HEK293 (cell line): ENCODE data around the gene SRGN.

Experiments used
- CTCF ChIA-PET: fragments of 350-600 bp; formaldehyde crosslinking; extraction: SDS; loops from one replicate; lab custom pipeline; 2021; ENCODE audit warnings: antibody characterized with exemption; lab: Yijun Ruan, JAX
- POLR2A ChIA-PET: fragments of 300-600 bp; formaldehyde crosslinking; extraction: SDS; loops from one replicate; lab custom pipeline; 2020; ENCODE audit warnings: antibody characterized with exemption, inconsistent platforms; lab: Yijun Ruan, JAX
- H3K27ac ChIP-seq: fragments of 200-500 bp; sonication (Bioruptor generic); 2 replicates; pipeline ENCODE4 v1.5.1; 2014; ENCODE audit warnings: low read depth, low read length, control low read depth, inconsistent platforms; ENCODE audit errors: extremely low read depth
- H3K36me3 ChIP-seq, 2 experiments: fragments of 200-500 bp in 1 of 2; sonication (Bioruptor generic) in 1 of 2; 1 replicate in 1 of 2; 2 replicates in 1 of 2; pipeline ENCODE4 v1.5.1; 2014 to 2017; ENCODE audit warnings: inconsistent platforms in 2 of 2, low read length in 2 of 2; ENCODE audit not compliant: control insufficient read depth in 2 of 2, insufficient read depth in 1 of 2
- H3K4me1 ChIP-seq: fragments of 200-500 bp; sonication (Bioruptor generic); 2 replicates; pipeline ENCODE4 v1.5.1; 2014; ENCODE audit warnings: mild to moderate bottlenecking, low read length, inconsistent platforms; ENCODE audit not compliant: control insufficient read depth, insufficient read depth
- H3K4me3 ChIP-seq: 2 replicates; pipeline ENCODE4 v1.5.1; 2011; ENCODE audit warnings: low read depth, mild to moderate bottlenecking, control low read depth, low read length, moderate library complexity
- H3K9me3 ChIP-seq: fragments of 200-500 bp; sonication (Bioruptor generic); 2 replicates; pipeline ENCODE4 v1.5.1; 2014; ENCODE audit warnings: low read depth, low read length, inconsistent platforms; ENCODE audit not compliant: control insufficient read depth, insufficient read depth
- BCL11B ChIP-seq: fragments of 450-650 bp; formaldehyde crosslinking; IDR thresholded peaks from 2 replicates; pipeline ENCODE4 v1.5.1; 2016; ENCODE audit warnings: low read depth, missing biosample characterization, missing genetic modification characterization
- GFI1B ChIP-seq: fragments of 450-650 bp; formaldehyde crosslinking; IDR thresholded peaks from 2 replicates; pipeline ENCODE4 v1.5.1; 2016; ENCODE audit warnings: missing biosample characterization, missing genetic modification characterization
- SETDB1 ChIP-seq: IDR thresholded peaks from one replicate; pipeline ENCODE4 v1.6.1; 2017; ENCODE audit warnings: mild to moderate bottlenecking, low read length, moderate library complexity, mixed read lengths; ENCODE audit not compliant: insufficient read length
- ZNF140 ChIP-seq: fragments of 450-650 bp; formaldehyde crosslinking; IDR thresholded peaks from 2 replicates; pipeline ENCODE4 v1.5.1; 2016; ENCODE audit warnings: missing biosample characterization, missing genetic modification characterization
- ZNF350 ChIP-seq: fragments of 450-650 bp; formaldehyde crosslinking; IDR thresholded peaks from 2 replicates; pipeline ENCODE4 v1.5.0; 2017; ENCODE audit warnings: missing biosample characterization, mild to moderate bottlenecking, missing genetic modification characterization
- ZNF48 ChIP-seq: fragments of 450-650 bp; formaldehyde crosslinking; IDR thresholded peaks from 2 replicates; pipeline ENCODE4 v1.5.1; 2016; ENCODE audit warnings: missing biosample characterization, missing genetic modification characterization
- ZNF560 ChIP-seq: fragments of 450-650 bp; formaldehyde crosslinking; IDR thresholded peaks from 2 replicates; pipeline ENCODE4 v1.5.1; 2017; ENCODE audit warnings: missing biosample characterization, missing genetic modification characterization, borderline replicate concordance
- ZNF585B ChIP-seq: fragments of 450-650 bp; formaldehyde crosslinking; IDR thresholded peaks from 2 replicates; pipeline ENCODE4 v1.5.1; 2016; ENCODE audit warnings: missing biosample characterization, missing genetic modification characterization
- ZNF677 ChIP-seq: fragments of 450-650 bp; IDR thresholded peaks from 2 replicates; pipeline ENCODE4 v1.5.0; 2018; ENCODE audit warnings: missing biosample characterization, mild to moderate bottlenecking, missing genetic modification characterization, moderate library complexity
- TF ChIP-seq, protein P1 (sequence below): fragments of 450-650 bp; formaldehyde crosslinking; IDR thresholded peaks from 2 replicates; pipeline ENCODE4 v1.5.1; 2016; ENCODE audit warnings: missing biosample characterization, missing genetic modification characterization
- TF ChIP-seq, protein P2 (sequence below): fragments of 450-650 bp; formaldehyde crosslinking; IDR thresholded peaks from 2 replicates; pipeline ENCODE4 v1.5.1; 2017; ENCODE audit warnings: missing biosample characterization, missing genetic modification characterization
- TF ChIP-seq, protein P3 (sequence below): fragments of 450-650 bp; formaldehyde crosslinking; conservative IDR thresholded peaks from 2 replicates; pipeline ENCODE4 v1.5.1; 2016; ENCODE audit warnings: low read depth, missing biosample characterization, missing genetic modification characterization
- TF ChIP-seq, protein P4 (sequence below): fragments of 450-650 bp; formaldehyde crosslinking; IDR thresholded peaks from 2 replicates; pipeline ENCODE4 v1.5.1; 2016; ENCODE audit warnings: missing biosample characterization, missing genetic modification characterization
- TF ChIP-seq, protein P5 (sequence below): fragments of 450-650 bp; formaldehyde crosslinking; IDR thresholded peaks from 2 replicates; pipeline ENCODE4 v1.5.1; 2016; ENCODE audit warnings: missing biosample characterization, missing genetic modification characterization

The SRGN gene

DNA sequence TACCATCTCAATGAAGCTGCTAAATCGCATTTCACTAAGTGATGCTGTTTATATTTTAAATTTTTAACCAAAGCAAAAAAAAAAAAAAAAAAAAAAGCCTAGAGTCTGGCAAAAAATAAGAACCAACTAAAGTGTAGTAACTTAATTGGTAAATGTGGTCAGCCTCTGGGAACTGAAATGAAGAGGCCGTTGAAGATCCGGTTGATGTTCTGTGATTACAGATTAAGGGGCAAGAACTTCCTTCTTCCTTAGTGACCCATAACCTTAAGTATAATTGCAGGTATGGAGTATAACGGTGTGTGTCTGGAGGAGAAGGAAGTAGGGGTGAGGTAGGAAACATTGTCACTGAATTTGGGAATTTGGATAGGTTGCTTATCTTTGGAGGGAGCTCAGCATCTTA, 7.7 kb upstream of the SRGN start:
- POLR2A ChIA-PET, result interaction anchor here (0.7 kb wide), 1 partner anchor 328 kb away, joined by 5 read pairs; no protein-coding TSS in a partner anchor
- TF ChIP-seq, protein P1, sequence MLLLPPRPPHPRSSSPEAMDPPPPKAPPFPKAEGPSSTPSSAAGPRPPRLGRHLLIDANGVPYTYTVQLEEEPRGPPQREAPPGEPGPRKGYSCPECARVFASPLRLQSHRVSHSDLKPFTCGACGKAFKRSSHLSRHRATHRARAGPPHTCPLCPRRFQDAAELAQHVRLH (tag by site-specific recombination), result no peak
- TF ChIP-seq ZNF677, result no peak
- TF ChIP-seq SETDB1, result no peak
- no peak for TF ChIP-seq GFI1B (tag by site-specific recombination)
- TF ChIP-seq, protein P2, sequence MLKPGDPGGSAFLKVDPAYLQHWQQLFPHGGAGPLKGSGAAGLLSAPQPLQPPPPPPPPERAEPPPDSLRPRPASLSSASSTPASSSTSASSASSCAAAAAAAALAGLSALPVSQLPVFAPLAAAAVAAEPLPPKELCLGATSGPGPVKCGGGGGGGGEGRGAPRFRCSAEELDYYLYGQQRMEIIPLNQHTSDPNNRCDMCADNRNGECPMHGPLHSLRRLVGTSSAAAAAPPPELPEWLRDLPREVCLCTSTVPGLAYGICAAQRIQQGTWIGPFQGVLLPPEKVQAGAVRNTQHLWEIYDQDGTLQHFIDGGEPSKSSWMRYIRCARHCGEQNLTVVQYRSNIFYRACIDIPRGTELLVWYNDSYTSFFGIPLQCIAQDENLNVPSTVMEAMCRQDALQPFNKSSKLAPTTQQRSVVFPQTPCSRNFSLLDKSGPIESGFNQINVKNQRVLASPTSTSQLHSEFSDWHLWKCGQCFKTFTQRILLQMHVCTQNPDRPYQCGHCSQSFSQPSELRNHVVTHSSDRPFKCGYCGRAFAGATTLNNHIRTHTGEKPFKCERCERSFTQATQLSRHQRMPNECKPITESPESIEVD (tag by site-specific recombination), result no peak
- TF ChIP-seq ZNF350 (tag by site-specific recombination), result no peak
- no peaks in the 10 kb centered on the region for H3K4me1 ChIP-seq
- no peaks in the 10 kb centered on the region for H3K36me3 ChIP-seq
- CTCF ChIA-PET, result interaction anchor here (1.0 kb wide), 1 partner anchor 313 kb away, joined by 3 read pairs; no protein-coding TSS in a partner anchor
- H3K9me3 ChIP-seq, result no peaks in the 10 kb centered on the region
- no peak overlapping the region for H3K27ac ChIP-seq
- no peak overlapping the region for H3K4me3 ChIP-seq

DNA sequence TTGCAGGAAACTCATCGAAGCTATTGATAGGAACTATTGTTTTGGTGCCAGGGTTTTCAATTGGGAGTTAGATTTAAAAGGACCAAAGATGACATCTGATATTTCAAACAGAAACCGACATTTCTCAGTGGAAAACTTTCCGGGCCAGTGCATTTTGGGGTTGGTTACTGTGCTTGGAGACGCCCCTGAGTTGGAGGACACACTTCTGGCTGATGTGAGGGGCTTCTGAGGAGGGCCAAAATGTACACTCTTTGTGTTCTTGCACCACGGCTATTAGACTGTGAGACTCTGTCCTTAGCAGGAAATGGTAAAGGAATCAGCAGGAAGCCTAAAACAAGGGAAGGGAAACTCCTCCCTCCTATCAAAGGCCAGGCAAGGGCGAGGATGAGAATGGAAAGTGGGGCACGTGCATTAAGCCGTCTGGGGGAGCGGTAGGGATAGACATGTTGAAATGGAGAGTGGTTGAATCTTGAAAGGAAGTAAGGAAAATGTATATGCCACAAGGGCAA, 1.8 kb upstream of the SRGN start:
- no peaks in the 10 kb centered on the region for H3K4me1 ChIP-seq
- no peak overlapping the region for H3K4me3 ChIP-seq
- ChIA-PET CTCF (interaction anchor here (1.0 kb wide), 1 partner anchor 8 kb away, joined by 3 read pairs; no protein-coding TSS in a partner anchor), POLR2A (no interaction called here)
- H3K36me3 ChIP-seq, result no peaks in the 10 kb centered on the region
- no peak overlapping the region for H3K27ac ChIP-seq
- no peaks in the 10 kb centered on the region for H3K9me3 ChIP-seq
- TF ChIP-seq ZNF560 (tag by site-specific recombination), result no peak
- TF ChIP-seq, protein P3, sequence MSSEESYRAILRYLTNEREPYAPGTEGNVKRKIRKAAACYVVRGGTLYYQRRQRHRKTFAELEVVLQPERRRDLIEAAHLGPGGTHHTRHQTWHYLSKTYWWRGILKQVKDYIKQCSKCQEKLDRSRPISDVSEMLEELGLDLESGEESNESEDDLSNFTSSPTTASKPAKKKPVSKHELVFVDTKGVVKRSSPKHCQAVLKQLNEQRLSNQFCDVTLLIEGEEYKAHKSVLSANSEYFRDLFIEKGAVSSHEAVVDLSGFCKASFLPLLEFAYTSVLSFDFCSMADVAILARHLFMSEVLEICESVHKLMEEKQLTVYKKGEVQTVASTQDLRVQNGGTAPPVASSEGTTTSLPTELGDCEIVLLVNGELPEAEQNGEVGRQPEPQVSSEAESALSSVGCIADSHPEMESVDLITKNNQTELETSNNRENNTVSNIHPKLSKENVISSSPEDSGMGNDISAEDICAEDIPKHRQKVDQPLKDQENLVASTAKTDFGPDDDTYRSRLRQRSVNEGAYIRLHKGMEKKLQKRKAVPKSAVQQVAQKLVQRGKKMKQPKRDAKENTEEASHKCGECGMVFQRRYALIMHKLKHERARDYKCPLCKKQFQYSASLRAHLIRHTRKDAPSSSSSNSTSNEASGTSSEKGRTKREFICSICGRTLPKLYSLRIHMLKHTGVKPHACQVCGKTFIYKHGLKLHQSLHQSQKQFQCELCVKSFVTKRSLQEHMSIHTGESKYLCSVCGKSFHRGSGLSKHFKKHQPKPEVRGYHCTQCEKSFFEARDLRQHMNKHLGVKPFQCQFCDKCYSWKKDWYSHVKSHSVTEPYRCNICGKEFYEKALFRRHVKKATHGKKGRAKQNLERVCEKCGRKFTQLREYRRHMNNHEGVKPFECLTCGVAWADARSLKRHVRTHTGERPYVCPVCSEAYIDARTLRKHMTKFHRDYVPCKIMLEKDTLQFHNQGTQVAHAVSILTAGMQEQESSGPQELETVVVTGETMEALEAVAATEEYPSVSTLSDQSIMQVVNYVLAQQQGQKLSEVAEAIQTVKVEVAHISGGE (tag by site-specific recombination), result peak; percentile 72

DNA sequence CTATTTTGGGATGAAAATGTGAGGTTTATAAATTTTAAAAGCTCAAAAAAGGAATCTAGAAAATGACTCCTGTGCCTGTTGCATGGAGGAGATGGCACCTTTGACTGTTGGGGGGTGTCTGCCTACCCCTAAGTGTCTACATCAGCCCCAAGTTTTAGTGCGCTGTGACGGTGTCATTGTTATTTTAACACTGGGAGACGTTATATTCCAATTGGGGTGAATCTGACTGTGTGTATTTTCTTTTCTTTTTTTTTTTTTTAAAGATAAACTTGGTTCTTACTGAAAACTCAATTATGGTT, 517 bp downstream of the SRGN start:
- no peaks in the 10 kb centered on the region for H3K9me3 ChIP-seq
- H3K27ac ChIP-seq, result no peak overlapping the region
- ChIA-PET CTCF (no interaction called here), POLR2A (no interaction called here)
- H3K36me3 ChIP-seq, result no peaks in the 10 kb centered on the region
- H3K4me1 ChIP-seq, result no peaks in the 10 kb centered on the region
- H3K4me3 ChIP-seq, result no peak overlapping the region
- TF ChIP-seq, protein P4, sequence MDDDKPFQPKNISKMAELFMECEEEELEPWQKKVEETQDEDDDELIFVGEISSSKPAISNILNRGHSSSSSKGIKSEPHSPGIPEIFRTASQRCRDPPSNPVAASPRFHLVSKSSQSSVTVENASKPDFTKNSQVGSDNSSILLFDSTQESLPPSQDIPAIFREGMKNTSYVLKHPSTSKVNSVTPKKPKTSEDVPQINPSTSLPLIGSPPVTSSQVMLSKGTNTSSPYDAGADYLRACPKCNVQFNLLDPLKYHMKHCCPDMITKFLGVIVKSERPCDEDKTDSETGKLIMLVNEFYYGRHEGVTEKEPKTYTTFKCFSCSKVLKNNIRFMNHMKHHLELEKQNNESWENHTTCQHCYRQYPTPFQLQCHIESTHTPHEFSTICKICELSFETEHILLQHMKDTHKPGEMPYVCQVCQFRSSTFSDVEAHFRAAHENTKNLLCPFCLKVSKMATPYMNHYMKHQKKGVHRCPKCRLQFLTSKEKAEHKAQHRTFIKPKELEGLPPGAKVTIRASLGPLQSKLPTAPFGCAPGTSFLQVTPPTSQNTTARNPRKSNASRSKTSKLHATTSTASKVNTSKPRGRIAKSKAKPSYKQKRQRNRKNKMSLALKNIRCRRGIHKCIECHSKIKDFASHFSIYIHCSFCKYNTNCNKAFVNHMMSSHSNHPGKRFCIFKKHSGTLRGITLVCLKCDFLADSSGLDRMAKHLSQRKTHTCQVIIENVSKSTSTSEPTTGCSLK (tag by site-specific recombination), result no peak
- TF ChIP-seq ZNF48 (tag by site-specific recombination) (no peak), ZNF585B (tag by site-specific recombination) (no peak), BCL11B (tag by site-specific recombination) (no peak), ZNF140 (tag by site-specific recombination) (no peak)
- TF ChIP-seq, protein P5, sequence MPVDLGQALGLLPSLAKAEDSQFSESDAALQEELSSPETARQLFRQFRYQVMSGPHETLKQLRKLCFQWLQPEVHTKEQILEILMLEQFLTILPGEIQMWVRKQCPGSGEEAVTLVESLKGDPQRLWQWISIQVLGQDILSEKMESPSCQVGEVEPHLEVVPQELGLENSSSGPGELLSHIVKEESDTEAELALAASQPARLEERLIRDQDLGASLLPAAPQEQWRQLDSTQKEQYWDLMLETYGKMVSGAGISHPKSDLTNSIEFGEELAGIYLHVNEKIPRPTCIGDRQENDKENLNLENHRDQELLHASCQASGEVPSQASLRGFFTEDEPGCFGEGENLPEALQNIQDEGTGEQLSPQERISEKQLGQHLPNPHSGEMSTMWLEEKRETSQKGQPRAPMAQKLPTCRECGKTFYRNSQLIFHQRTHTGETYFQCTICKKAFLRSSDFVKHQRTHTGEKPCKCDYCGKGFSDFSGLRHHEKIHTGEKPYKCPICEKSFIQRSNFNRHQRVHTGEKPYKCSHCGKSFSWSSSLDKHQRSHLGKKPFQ (tag by site-specific recombination), result no peak
